ENCODE measurements around the gene SPRYD3.

GRCh38 chr12:53051881-53052412 is 27.2 kb downstream of the SPRYD3 start:
- no peak for TF ChIP-seq CTCF (IDR thresholded peaks at IDR 0.05)
- no peak for TF ChIP-seq POLR2A (IDR thresholded peaks at IDR 0.05)

Data from lower leg skin (tissue), 3 donors.